ENCODE data around the gene CAMK2A.

Gene CAMK2A

DNA sequence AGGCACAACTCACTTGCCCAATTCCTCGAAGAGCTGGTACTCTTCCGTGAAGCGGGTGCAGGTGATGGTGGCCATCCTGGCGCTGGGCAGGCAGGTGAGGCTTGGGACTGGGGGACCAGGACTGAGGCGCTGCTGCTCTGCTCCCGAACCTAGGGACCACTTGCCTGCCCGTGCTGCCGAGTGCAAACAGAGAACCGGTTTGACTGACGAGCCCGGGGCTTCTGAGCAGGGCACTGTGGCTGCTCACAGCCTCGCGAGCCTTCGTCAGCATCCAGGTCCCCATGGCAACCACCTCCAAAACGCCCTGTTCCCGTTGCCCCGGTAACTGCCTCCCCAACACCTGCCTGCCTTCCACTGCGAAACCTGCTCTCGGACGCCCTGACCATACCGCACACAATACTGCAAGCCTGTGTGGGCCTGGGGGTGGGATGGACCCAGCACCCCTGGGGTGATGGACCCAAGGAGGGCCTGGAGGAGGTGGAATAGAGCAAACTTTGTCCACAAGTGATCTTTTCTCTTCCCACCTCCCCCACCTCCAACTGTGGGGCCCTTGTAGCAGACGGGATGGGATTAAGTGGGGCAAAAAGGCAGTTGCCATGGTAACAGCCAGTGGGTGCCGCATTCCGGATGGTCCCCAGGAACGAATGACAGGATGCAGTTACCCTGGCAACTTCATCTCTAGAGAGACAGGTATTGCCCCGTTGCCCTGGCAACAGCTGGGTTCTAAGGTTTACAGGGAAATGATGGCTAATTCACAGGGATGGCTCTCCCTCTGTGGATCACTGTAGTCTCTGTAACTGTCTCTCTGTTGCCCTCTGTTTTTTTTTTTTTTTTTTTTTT lies at the start of gene CAMK2A:
Gene CAMK2A (minus strand): TSS at position 223 of the 840 bp plus-strand sequence. CDS start 148 bp downstream, at position 75.
- DNase-seq (ENCODE audit: low read depth) = no peak

DNA sequence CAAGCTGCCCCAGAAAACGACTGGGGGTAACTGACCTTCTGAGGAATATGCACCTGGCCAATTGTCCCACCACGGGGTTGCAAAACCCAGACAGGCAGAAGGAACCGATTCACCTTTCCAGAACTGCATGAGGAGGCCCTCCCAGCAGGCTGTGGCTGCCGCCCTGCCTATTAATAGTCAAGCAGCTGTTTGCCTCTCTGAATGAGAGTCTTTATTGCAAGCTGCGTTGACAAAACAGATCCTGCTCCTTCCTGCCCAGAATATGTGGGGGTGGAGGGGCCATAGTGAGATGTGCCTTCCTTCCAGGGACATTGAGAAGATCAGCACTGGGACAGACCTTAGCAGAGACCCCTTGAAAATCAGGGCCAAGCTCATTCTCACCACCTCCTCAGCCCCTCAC lies 49.6 kb upstream of the CAMK2A start:
- no peak for DNase-seq (ENCODE audit: low read depth)

DNA sequence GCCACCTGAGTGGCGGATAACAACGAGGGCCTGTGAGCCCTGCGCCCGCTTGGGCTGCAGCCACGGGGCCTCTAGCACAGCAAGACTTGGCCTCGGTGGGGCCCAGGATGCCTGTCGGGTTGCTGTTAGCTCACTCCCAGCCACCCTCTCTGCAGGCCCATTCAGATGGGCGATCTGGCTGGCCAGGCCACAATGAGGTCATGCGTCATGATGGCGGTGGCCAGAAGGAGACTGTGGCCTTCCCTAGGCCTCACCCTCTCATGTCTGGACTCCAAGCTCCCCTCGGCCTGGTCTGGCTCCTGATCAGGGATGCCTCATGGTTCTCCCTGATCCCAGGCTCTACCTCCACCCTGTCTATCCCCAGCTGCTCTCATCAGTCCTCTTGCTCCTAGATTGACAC lies 49.0 kb upstream of the CAMK2A start:
- no peak for DNase-seq (ENCODE audit: low read depth)

DNA sequence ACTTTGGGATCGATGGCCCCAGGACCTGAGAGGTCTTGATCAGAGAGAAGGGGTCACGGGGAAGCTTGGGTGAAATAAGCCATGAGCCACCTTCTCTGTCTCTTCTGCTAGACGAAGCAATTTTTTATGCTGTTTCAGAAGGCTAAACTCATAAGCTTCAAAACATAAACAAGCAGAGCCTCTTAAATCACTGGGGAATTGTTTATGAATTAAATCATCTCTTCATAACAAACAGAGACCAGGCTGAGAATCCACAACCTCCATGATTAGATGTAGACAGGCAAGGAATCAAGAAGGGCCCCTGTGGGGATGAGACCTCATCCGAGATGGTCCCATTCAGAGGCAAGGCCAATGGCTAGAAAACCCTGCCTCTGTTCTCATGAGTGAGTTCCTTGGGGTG lies 46.2 kb upstream of the CAMK2A start:
- DNase-seq (ENCODE audit: low read depth) = no peak

DNA sequence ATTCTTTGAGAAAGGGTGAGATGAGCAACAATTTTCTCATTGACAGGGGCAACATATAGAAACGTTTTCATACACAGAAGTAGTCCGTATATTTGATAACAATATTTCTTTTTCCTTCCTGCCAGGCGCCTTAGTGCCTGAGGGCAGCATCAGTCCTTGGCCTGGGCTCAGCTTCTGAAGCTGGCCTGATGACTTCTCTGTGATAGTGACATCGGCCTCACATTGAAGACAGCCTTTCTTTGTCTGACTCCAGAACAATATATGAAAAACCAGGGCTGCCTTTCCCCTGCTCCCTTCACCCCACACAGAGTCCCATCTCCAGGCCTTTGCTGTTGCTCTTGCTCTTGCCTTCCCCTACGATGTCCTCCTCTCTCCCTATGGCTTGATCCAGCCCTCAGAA lies 43.8 kb upstream of the CAMK2A start:
- no peak for DNase-seq (ENCODE audit: low read depth)

DNA sequence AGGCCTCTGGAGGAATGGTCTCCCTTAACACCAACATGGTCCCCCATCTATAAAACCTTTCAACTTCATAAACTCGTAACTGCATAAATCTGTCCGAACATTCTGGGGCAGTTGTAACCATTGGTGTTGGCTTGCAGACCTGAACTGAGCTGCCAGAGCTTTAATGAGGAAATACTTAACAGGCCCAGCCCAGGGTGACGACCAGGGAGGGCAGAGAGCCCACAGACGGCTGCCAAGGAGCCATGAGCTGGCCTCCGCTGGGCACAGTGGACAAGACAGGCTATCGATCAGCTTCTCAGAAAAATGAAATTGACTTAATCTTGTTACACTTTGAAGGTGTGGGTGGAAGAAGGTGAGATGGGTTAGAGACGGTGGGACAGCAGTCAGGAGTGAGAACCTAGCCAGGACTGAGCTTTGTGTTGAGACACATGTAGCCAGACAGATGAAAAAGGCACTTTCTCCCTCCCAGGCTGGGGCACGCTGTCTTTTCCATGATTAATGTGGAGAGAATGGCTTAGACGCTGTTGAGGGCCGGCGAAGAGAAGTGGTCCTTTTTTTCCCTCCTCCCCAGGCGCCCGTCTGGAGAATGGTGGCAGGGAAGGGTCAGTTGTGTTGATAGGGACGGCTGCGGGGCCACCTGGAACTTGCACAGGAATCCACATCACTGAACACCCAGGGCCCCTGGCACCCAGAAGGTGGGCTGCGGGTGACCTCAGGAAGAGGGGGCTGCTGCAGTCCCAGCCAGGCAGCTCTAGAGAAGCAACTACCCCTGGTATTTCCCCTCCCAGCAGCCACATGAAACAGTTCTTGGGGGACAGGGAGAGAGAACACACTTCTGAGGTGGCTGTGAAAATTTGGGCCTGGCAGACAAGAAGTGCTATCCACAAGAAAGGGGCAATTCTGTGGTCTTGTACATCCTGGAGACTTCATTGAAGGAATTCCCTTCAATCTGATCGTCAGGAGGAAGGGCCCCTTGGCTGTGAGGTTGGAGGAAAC lies 40.6 kb upstream of the CAMK2A start:
- no peak for DNase-seq (ENCODE audit: low read depth)

DNA sequence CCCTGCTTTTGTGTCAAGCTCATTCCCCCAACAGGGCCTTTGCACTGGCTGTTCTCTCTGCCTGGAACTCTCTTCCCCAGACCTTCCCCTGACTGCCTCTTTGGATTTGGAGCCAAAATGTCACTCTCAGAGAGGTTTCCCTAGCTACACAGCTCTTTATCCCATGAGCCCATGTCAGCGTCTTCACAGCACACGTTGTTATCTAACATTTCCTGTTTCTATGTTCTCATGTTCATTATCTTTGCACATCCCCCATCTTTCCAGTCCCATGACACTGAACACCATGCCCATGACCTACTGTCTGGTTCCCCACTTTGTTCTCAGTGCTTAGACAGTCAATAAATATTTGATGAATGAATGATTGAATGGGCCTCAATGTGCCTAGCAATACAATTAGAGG lies 39.5 kb upstream of the CAMK2A start:
- no peak for DNase-seq (ENCODE audit: low read depth)

DNA sequence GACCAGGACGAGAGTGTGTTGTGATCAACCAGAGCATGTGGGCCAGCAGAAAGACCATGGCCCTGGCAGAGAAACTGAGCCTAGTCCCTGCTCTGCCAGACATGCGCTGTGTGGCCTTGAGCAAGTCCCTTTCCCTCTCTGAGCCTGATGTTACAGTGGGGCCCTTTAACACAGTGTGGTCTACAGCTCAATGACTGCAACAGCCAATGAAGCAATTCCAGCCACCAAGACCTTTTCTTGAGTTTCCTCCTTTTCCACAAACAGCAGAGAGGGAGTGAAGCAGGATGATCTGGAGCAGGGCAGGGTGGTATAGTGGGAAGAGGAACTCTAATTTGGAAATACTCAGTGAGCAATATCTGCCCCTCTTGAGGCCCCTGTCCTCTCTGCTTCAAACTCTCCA lies 38.9 kb upstream of the CAMK2A start:
- DNase-seq (ENCODE audit: low read depth) = no peak

DNA sequence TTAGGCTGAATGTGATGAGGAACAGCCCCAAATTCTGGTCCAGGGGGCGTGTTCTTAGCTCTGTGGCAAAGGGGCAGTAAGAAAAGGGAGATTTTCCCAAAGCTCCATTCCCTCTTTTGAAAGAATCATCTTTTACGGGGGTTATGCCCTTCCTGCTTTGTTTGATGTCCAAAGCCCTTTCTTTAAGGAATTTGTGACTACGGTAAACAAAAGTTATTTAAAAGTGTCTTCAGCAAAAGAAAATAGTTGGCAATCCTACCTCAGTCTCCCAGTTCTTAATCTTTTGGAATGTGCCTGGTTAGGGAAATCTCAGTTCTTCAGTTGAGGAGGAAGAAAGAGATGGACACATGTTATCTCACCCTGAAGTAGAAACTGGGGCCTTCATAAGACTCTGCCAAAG lies 37.6 kb upstream of the CAMK2A start:
- DNase-seq (ENCODE audit: low read depth) = no peak

DNA sequence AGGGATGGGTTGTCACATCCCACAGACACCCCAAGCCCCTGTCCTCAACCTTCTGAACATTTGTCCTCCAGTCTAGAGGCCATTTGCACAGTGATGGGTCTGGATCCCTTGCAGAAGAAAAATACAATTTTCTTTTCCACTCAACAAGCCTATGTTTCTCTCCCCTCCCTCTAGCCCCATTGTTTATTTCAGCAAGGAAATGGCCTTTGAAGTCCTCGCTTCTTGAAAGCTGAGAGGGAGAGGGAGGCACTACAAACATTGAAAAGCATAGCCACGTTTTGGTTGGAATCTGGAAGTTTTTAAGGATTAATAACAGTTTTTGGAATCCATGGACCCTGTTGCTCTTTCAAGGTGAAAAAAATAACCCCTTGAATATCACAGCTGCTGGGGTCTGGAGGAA lies 37.1 kb upstream of the CAMK2A start:
- no peak for DNase-seq (ENCODE audit: low read depth)

DNA sequence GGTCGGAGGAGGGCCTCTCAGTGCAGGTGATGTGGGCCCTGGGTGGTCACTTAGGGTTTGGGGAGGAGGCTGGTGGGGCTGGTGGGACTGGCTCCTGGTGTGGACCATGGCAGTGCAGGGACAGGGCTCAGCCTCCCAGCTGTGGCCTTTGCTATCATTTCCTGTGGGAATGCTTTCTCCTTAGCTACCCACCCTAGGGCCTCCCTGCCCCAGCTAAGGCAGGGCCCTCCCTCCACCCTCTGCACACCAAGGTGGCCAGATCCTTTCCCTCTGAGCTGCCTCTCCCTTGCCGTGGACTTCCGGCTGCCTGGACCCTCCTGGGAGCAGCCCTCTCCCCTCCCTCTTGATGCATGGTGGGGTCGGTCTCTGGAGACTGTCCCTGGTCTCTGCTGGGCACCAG lies 35.9 kb upstream of the CAMK2A start:
- DNase-seq (ENCODE audit: low read depth) = no peak

DNA sequence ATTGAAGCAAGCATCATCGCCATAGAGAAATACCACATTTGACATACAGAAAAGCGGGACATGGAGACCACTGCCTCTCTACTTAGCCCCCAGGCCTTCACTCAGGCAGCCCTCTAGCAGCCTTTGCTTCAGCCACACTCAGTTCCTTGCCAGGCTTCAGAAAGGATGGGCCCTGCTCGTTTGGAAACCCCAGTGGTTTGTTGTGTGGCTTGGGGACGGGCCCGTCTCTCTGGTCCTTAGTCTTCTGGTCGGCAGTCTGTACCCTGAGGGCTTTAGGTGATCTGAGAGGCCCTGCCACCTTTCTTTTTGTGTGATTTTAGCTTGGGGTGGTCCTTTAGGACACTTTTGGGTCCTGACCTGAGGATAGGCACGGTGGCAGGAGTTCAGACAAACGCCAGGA lies 34.2 kb upstream of the CAMK2A start:
- no peak for DNase-seq (ENCODE audit: low read depth)

DNA sequence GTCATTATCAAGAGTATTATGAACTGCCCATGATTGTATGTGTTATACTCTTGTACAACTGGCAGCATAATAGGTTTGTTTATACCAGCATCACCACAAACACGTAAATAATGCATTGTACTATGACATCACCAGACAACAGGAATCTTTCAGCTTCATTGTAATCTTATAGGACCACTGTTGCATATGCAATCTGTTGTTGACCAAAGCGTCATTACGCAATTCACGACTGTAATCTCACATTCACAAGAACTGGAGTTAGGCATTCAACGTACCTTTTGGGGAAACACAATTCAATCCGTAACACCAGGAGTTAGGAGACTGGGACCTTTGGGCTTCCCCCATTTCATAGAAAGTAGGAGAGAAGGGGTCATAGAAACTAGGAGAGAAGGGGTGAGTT lies 33.5 kb upstream of the CAMK2A start:
- no peak for DNase-seq (ENCODE audit: low read depth)

DNA sequence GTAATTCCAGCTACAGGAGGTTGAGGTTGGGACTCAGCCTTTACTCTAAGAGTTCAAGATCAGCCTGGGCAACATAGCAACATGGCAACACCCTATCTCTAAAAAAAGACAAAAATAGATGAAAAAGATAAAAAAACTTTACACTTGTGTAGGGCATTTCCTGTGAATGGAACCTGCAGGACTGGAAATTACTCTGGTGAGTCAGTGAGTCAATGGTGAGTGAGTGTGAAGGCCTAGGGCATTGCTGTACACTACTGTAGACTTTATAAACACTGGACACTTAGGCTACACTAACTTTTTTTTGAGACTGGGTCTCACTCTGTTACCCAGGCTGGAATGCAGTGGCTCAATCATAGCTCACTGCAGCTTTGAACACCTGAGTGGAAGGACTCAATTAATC lies 32.6 kb upstream of the CAMK2A start:
- DNase-seq (ENCODE audit: low read depth) = no peak

DNA sequence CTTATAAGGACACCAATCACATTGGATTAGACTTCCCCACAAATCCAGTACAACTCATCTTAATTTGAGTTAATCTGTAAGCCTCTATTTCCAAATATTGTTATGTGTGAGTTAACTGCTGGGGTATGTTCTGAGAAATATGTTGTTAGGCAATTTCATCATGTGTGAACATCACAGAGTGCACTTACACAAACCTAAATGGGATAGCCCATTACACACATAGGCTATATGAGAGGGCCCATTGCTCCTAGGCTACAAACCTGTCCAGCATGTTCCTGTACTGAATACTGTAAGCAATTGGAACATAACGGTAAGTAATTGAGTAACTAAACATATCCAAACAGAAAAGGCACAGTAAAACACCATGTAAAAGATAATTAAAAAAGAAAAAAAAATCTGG lies 32.2 kb upstream of the CAMK2A start:
- DNase-seq (ENCODE audit: low read depth) = no peak

DNA sequence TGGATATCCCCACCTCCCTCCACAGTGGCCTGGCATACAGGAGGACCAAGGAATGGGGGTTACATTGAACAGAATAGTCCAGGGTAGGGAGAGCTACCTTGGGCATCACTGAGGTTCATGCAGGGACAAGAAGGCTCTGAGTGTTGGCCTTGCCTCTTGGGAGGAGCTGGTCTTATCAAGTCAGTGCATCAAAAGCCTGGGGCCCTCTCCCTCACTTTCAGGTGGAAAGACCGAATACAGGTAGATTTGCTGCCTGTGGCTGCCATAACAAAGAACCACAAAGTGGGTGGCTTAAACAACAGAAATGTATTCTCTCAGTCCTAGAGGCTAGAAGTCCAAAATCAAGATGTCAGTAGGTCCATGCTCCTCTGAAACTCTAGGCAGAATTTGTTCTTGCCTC lies 31.6 kb upstream of the CAMK2A start:
- no peak for DNase-seq (ENCODE audit: low read depth)

DNA sequence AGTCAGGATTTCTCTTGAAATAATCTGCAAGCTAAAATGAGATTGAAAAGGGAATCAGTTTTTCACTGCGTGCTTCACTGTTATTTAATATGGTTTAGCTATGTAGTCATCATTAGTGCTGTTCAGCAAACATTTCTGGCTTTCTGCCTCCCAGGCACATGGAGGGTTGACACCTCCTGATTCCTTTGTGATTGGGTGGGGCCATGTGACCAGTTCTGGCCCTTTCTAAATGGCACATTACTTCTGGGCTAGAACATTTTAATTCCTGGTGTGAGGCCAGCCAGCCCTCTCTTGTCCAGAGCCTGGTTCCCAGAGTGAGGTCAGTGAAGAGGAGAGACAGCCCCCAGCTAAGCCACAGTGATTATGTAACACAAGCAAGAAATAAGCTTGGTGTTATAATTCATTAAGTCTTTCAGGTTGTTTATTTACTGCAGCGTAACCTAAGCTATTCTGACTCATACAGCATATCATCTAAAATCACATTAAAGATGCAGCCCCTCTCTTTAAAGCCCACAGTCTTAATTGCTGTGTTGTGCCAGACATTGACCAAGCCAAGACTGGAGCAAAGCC lies 30.6 kb upstream of the CAMK2A start:
- no peak for DNase-seq (ENCODE audit: low read depth)

DNA sequence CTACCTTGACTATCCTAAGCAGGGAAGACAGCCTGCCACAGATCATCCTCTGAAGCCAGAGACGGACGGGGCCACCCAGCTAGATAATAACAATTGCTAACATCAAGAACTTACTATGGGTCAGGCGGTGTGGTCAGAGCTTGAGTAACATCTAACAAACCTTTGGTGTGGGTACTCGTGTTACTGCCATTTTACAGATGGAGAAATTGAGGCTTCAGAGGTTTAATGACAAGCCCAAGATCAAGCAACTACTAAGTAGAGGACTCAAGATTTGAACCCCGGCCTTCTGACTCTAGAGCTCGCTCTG lies 29.9 kb upstream of the CAMK2A start:
- DNase-seq (ENCODE audit: low read depth) = no peak

DNA sequence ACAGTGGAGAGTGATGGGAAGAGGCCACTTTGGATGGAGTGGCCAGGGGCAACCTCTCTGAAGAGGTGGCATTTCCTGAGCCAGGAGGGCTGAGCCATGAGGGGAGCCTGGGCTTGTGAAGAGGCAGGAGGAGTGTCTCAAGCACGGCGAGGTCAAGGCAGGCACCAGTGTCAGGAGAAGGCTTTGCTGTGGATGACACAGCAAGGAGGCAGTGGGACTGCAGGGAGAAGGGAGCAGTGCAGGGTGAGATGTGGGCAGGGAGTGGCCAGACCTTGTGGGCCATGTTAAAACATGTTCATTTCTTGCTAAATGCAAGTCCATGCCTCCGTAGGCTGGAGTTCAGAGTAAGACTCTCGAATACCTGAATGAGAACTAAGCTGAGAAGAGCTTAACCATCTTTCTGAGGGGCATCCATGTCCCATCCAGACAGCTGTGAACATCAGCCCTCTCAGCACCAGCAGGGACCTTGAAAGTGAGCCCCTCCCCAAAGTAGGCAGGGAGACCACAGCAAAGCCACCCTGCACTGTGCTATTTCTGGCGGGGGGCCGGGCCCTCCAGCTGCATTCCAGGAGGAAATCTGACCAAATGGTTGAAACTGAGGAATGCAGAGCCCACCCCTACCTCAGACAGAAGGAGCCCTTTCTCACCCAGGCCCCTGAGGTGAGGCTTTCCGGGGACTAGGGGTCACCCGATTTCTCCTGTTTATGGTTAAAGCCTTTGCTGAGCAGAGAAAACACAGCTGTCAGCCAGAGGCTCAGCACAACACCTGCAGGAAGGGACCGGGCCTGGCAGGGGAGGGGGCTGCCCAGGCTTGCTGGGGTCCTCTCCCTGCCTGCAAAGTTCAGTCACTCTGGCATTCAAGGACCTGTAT lies 29.3 kb upstream of the CAMK2A start:
- no peak for DNase-seq (ENCODE audit: low read depth)

DNA sequence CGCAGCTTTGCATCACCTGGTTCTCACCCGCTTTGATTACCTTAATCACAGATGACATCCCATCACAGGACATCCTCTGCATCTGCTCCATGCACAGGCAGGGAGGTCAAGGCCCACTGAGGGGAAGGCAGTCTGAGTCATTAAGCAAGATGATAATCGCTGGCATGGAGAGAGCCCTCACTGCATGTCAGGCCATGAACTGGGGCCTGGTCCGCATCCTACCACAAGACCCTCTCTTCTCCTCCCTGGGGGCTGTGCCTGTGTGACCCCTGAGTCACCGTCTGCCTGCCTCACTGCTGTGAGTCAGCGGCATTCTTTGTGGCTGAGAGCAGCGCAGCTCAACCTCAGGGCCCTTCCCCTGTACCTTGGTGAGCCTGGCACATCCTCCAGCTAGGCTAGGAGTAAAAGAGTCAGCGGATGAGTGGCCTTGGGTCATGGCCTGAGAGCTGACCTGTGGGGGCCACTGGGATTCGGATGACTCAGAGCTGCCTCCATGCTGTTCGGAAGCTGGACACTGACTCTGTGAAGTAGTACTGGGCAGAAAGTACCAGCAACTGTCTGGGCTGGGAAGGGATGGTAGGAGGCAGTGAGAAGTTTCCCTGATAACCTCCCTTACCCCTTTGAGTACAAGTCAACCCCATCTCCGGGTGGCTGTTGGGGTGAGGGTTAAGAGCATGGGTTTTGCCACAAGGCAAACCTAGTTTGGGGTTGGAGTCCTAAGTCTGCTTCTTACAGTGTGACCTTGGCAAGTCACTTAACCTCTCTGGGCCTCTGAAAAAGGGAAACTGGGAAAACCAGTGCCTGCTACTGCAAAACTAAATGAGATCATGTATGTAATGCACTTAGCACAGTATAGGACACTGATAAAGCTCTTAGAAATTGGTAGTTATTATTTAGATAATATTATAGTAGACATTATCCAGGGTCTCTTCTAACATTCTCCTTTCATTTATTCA lies 27.8 kb upstream of the CAMK2A start:
- DNase-seq (ENCODE audit: low read depth) = no peak

DNA sequence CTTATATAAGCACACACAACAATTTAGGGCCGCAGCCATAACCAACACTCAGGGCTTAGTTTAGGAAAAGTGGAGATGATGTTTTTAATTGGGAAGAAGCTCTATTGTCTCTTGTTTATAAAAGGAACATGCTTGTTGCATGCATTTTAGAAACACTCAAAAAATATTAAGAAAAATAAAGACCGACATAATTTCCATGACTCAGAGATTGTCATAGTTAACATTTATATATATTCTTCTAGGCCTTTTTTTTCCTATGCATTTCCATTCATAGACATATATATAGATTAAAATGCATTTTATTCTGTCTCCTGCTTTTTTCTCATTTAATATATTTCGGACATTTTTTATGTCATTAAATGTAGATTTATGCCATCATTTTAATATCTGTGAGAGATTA lies 26.7 kb upstream of the CAMK2A start:
- DNase-seq (ENCODE audit: low read depth) = no peak

All from stimulated activated CD4-positive, alpha-beta T cell treated with anti-CD3 and anti-CD28 coated beads, Interleukin-2, amount 100 ng/mL, for 4 hours (primary cell).